Measurements from ENCODE around the gene ETV1. TPM values are rescaled to one million over a fixed set of nuclear protein-coding genes. Genes with fewer than 3 reads are reported as not detected.

Gene ETV1
- total RNA-seq, 1 experiment from 2014 or later = 23.3 TPM

DNA sequence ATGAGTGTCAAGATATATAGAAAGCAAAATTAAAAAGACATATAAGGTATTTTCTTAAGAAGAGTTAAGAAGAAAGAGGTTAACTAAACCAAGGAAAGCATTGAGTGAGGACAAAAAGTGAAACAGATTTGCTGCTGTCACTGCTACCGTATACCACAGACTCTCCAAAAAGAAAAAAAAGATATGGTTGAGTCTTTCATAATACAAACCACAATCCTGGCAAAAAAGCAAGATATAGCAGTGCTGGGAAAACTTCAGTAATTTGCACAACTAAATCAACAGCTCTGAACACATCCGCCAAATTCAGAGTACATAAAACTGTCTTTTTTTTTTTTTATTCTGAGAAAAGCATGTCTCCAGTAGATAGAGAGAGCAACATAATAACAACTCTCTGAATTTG, 114.7 kb downstream of the ETV1 start:
- no peaks in the 10 kb centered on the region for H3K9me3 ChIP-seq (ENCODE audit: control insufficient read depth in 1 of 2, insufficient read depth in 1 of 2, low read depth in 1 of 2, low read length in 2 of 2)
- ATAC-seq (no peak), DNase-seq (ENCODE audit: low read depth, low spot score) (no peak)
- intact Hi-C loops (cut with micrococcal nuclease) = no loop called here
- POLR2A ChIA-PET = no interaction called here
- H3K4me3 ChIP-seq (replicated peaks in 1 of 2; ENCODE audit: low read depth in 1 of 2, low read length in 2 of 2) = no peak overlapping the region
- no peak overlapping the region for H2AFZ ChIP-seq (ENCODE audit: low read depth, low read length, poor library complexity, severe bottlenecking)
- no peak overlapping the region for H3K27ac ChIP-seq (ENCODE audit: low read depth, low read length)
- peaks cover 0 to 6% of the 10 kb centered on the region in 2 experiments; a peak in 2 of 4 replicates for H3K4me1 ChIP-seq (ENCODE audit: control insufficient read depth in 1 of 2, insufficient read depth in 2 of 2, low read length in 2 of 2)
- RAD21 ChIA-PET (ENCODE audit: low non-redundant PET in 1 of 2, low total read pairs in 2 of 2, uncharacterized antibody in 2 of 2, unreplicated experiment in 2 of 2) = no interaction called here
- H4K20me1 ChIP-seq (ENCODE audit: insufficient read depth) = no peaks in the 10 kb centered on the region
- H3K27me3 ChIP-seq (ENCODE audit: insufficient read depth, low read length) = no peaks in the 10 kb centered on the region
- no peaks in the 10 kb centered on the region for H3K36me3 ChIP-seq (ENCODE audit: control insufficient read depth in 1 of 2, insufficient read depth in 2 of 2, low read length in 2 of 2)
- no peak overlapping the region for H3K4me2 ChIP-seq (ENCODE audit: low read length)
- H3K9ac ChIP-seq (ENCODE audit: low read length) = no peak overlapping the region
- no TSS peak for BruUV-seq (replicated peaks)
- CTCF ChIA-PET = no interaction called here
- H3K79me2 ChIP-seq (ENCODE audit: insufficient read depth, low read length) = no peaks in the 10 kb centered on the region
- TF ChIP-seq ZFX (IDR thresholded peaks at IDR 0.05) (no peak), RAD21 (IDR thresholded peaks at IDR 0.05; ENCODE audit: low read depth) (no peak), ZNF274 (IDR thresholded peaks at IDR 0.05; ENCODE audit: low read depth, low read length) (no peak), EZH2 (IDR thresholded peaks at IDR 0.05) (no peak), FOSL1 (IDR thresholded peaks at IDR 0.05; ENCODE audit: low read depth) (no peak), SIN3A (IDR thresholded peaks at IDR 0.05; ENCODE audit: low read depth) (no peak), CBX3 (IDR thresholded peaks at IDR 0.05; ENCODE audit: low read depth) (no peak), CEBPB (IDR thresholded peaks at IDR 0.05; ENCODE audit: low read depth) (no peak), YY1 (IDR thresholded peaks at IDR 0.05; ENCODE audit: extremely low read depth, insufficient replicate concordance, low read depth, low read length) (no peak), POLR2AphosphoS5 (IDR thresholded peaks at IDR 0.05; ENCODE audit: low read depth, low read length) (no peak), EGR1 (IDR thresholded peaks at IDR 0.05; ENCODE audit: low read depth) (no peak), SP1 (IDR thresholded peaks at IDR 0.05; ENCODE audit: low read depth) (no peak), SRF (IDR thresholded peaks at IDR 0.05; ENCODE audit: low read depth) (no peak), ELF1 (IDR thresholded peaks at IDR 0.05; ENCODE audit: borderline replicate concordance, low read depth) (no peak)
- TF ChIP-seq, protein P1, sequence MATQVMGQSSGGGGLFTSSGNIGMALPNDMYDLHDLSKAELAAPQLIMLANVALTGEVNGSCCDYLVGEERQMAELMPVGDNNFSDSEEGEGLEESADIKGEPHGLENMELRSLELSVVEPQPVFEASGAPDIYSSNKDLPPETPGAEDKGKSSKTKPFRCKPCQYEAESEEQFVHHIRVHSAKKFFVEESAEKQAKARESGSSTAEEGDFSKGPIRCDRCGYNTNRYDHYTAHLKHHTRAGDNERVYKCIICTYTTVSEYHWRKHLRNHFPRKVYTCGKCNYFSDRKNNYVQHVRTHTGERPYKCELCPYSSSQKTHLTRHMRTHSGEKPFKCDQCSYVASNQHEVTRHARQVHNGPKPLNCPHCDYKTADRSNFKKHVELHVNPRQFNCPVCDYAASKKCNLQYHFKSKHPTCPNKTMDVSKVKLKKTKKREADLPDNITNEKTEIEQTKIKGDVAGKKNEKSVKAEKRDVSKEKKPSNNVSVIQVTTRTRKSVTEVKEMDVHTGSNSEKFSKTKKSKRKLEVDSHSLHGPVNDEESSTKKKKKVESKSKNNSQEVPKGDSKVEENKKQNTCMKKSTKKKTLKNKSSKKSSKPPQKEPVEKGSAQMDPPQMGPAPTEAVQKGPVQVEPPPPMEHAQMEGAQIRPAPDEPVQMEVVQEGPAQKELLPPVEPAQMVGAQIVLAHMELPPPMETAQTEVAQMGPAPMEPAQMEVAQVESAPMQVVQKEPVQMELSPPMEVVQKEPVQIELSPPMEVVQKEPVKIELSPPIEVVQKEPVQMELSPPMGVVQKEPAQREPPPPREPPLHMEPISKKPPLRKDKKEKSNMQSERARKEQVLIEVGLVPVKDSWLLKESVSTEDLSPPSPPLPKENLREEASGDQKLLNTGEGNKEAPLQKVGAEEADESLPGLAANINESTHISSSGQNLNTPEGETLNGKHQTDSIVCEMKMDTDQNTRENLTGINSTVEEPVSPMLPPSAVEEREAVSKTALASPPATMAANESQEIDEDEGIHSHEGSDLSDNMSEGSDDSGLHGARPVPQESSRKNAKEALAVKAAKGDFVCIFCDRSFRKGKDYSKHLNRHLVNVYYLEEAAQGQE (IDR thresholded peaks at IDR 0.05; ENCODE audit: low read depth) = no peak
- TF ChIP-seq, protein P2, sequence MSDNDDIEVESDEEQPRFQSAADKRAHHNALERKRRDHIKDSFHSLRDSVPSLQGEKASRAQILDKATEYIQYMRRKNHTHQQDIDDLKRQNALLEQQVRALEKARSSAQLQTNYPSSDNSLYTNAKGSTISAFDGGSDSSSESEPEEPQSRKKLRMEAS (IDR thresholded peaks at IDR 0.05) = no peak
- TF ChIP-seq, protein P3, sequence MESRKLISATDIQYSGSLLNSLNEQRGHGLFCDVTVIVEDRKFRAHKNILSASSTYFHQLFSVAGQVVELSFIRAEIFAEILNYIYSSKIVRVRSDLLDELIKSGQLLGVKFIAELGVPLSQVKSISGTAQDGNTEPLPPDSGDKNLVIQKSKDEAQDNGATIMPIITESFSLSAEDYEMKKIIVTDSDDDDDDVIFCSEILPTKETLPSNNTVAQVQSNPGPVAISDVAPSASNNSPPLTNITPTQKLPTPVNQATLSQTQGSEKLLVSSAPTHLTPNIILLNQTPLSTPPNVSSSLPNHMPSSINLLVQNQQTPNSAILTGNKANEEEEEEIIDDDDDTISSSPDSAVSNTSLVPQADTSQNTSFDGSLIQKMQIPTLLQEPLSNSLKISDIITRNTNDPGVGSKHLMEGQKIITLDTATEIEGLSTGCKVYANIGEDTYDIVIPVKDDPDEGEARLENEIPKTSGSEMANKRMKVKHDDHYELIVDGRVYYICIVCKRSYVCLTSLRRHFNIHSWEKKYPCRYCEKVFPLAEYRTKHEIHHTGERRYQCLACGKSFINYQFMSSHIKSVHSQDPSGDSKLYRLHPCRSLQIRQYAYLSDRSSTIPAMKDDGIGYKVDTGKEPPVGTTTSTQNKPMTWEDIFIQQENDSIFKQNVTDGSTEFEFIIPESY (IDR thresholded peaks at IDR 0.05; ENCODE audit: extremely low read depth, insufficient replicate concordance, low read length) = no peak
- TF ChIP-seq, protein P4, sequence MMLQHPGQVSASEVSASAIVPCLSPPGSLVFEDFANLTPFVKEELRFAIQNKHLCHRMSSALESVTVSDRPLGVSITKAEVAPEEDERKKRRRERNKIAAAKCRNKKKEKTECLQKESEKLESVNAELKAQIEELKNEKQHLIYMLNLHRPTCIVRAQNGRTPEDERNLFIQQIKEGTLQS (IDR thresholded peaks at IDR 0.05) = no peak
- TF ChIP-seq, protein P5, sequence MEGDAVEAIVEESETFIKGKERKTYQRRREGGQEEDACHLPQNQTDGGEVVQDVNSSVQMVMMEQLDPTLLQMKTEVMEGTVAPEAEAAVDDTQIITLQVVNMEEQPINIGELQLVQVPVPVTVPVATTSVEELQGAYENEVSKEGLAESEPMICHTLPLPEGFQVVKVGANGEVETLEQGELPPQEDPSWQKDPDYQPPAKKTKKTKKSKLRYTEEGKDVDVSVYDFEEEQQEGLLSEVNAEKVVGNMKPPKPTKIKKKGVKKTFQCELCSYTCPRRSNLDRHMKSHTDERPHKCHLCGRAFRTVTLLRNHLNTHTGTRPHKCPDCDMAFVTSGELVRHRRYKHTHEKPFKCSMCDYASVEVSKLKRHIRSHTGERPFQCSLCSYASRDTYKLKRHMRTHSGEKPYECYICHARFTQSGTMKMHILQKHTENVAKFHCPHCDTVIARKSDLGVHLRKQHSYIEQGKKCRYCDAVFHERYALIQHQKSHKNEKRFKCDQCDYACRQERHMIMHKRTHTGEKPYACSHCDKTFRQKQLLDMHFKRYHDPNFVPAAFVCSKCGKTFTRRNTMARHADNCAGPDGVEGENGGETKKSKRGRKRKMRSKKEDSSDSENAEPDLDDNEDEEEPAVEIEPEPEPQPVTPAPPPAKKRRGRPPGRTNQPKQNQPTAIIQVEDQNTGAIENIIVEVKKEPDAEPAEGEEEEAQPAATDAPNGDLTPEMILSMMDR (IDR thresholded peaks at IDR 0.05 in 2 of 3, conservative IDR thresholded peaks at IDR 0.05 in 1 of 3; ENCODE audit: borderline replicate concordance in 1 of 3, insufficient read depth in 1 of 3, low read depth in 2 of 3, low read length in 2 of 3) = no peak
- H3K9me2 ChIP-seq (ENCODE audit: insufficient read depth) = no peaks in the 10 kb centered on the region
